ENCODE results near the gene MLXIP.

Gene MLXIP

GRCh38 chr12:122080149-122081082 lies 1.9 kb downstream of the MLXIP start:
- peak; percentile 77 for DNase-seq
- in situ Hi-C loops (cut with HindIII; ENCODE audit: low pct_ligation_motif_present, low sequenced_read_pairs) = no loop called here
- TF ChIP-seq, protein P1, sequence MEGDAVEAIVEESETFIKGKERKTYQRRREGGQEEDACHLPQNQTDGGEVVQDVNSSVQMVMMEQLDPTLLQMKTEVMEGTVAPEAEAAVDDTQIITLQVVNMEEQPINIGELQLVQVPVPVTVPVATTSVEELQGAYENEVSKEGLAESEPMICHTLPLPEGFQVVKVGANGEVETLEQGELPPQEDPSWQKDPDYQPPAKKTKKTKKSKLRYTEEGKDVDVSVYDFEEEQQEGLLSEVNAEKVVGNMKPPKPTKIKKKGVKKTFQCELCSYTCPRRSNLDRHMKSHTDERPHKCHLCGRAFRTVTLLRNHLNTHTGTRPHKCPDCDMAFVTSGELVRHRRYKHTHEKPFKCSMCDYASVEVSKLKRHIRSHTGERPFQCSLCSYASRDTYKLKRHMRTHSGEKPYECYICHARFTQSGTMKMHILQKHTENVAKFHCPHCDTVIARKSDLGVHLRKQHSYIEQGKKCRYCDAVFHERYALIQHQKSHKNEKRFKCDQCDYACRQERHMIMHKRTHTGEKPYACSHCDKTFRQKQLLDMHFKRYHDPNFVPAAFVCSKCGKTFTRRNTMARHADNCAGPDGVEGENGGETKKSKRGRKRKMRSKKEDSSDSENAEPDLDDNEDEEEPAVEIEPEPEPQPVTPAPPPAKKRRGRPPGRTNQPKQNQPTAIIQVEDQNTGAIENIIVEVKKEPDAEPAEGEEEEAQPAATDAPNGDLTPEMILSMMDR (IDR thresholded peaks at IDR 0.05; ENCODE audit: low read depth, low read length, missing control alignments) = no peak
- peaks cover 8% of the 10 kb centered on the region for H3K36me3 ChIP-seq (replicated peaks)
- peak overlapping the region; percentile 88 for H3K4me3 ChIP-seq (ENCODE audit: low read depth, low read length)
- peak overlapping the region; percentile 79 for H3K27ac ChIP-seq
- no peaks in the 10 kb centered on the region for H3K27me3 ChIP-seq (replicated peaks)

DNA sequence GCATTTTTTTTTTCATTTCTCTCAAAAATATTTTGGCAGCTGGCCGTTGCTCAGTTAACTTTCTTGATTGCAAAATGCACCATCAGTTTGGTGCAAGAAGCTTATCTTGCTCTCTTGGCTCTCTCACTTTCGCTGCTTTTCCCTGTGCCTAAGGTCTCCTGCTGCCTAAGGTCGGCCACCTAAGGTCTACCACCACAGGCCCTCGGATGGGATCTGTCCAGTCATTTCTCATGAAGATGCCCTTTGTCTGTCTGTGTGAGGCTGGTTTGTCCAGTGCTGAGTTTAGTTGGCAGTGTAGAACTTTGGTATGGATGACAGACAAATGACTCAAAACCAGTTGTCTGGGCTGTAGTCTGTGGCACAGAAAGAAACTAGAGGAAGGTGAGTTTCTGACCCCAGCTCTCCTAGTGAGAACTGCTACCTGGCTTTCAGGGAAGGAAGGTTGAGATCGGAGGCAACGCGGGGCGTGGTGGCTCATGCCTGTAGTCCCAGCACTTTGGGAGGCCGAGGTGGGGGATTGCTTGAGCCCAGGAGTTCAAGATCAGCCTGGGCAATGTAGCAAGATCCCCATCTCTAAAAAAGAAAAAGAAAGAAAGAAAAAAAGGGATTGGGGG lies 2.6 kb downstream of the MLXIP start:
- peak overlapping the region; percentile 79 for H3K27ac ChIP-seq
- no peak for DNase-seq
- H3K27me3 ChIP-seq (replicated peaks) = no peaks in the 10 kb centered on the region
- in situ Hi-C loops (cut with HindIII; ENCODE audit: low pct_ligation_motif_present, low sequenced_read_pairs) = no loop called here
- H3K4me3 ChIP-seq (ENCODE audit: low read depth, low read length) = peak overlapping the region; percentile 88
- TF ChIP-seq, protein P1 (IDR thresholded peaks at IDR 0.05; ENCODE audit: low read depth, low read length, missing control alignments) = no peak
- H3K36me3 ChIP-seq (replicated peaks) = peaks cover 16% of the 10 kb centered on the region

DNA sequence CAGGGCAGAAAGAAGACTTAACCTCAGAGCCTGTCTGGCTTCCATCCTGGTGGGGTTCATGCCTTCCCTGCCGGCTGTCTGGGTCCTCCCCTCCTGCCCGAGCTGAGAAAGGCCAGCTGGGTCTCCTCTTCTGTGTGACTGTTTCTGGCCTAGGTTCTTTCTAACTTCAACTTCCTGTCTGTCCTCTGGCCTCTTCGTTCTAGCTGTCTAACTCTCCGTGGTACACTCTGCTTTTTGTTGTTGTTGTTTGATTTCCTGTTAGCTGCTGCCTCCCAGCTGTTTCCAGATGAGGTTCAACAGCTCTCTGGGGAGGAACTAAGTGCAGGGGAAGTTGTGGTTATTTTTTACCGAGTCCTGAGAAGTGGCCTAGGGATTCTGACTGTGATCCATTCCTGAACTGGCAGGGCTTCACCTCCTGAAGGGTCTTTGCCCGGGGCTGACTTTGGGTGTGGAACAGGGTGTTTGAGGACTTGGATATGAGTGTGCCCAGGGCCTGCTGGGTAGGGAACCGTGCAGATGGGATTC lies 3.2 kb downstream of the MLXIP start:
- Histone ChIP-seq H3K27ac (peak overlapping the region; percentile 79), H3K27me3 (replicated peaks) (no peaks in the 10 kb centered on the region), H3K4me3 (ENCODE audit: low read depth, low read length) (peak overlapping the region; percentile 88), H3K36me3 (replicated peaks) (peaks cover 22% of the 10 kb centered on the region)
- DNase-seq = no peak
- TF ChIP-seq, protein P1 (IDR thresholded peaks at IDR 0.05; ENCODE audit: low read depth, low read length, missing control alignments) = no peak
- in situ Hi-C loops (cut with HindIII; ENCODE audit: low pct_ligation_motif_present, low sequenced_read_pairs) = no loop called here

DNA sequence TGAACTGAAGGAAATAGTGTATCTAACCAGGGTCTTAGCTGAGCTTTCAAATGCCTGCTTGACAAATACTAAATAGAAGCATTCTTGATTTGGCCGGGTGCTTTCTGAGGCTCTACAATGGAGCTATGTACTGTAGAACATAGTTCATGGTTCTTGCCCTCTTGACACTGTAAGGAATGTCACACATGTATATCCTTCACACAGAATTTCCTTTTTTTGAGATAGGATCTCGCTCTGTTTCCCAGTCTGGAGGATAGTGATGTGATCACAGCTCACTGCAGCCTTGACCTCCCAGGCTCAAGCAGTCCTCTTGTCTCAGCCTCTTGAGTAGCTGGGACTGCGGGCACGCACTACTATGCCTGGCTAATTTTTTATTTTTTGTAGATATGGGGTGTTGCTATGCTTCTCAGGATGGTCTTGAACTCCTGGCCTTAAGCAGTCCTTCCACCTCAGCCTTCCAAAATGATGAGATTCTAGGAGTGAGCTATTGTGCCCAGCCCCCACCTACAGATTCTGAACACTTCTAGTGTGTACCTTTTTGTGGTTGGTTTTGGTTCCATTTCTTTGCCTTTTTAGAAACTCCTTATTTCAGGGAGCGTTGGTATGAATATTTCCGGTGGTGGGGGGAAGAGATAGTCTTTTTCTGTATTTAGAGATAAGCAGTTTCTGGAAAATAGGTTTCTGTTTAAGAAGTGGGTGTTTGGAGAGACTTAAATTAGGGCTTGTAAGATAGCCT lies 4.2 kb downstream of the MLXIP start:
- no peaks in the 10 kb centered on the region for H3K27me3 ChIP-seq (replicated peaks)
- TF ChIP-seq, protein P1 (IDR thresholded peaks at IDR 0.05; ENCODE audit: low read depth, low read length, missing control alignments) = no peak
- in situ Hi-C loops (cut with HindIII; ENCODE audit: low pct_ligation_motif_present, low sequenced_read_pairs) = no loop called here
- H3K27ac ChIP-seq = no peak overlapping the region
- H3K4me3 ChIP-seq (ENCODE audit: low read depth, low read length) = no peak overlapping the region
- peaks cover 25% of the 10 kb centered on the region for H3K36me3 ChIP-seq (replicated peaks)
- no peak for DNase-seq

- TF ChIP-seq, protein P1 (IDR thresholded peaks at IDR 0.05; ENCODE audit: low read depth, low read length, missing control alignments) = no peak
- Histone ChIP-seq H3K36me3 (replicated peaks) (peaks cover 31% of the 10 kb centered on the region), H3K4me3 (ENCODE audit: low read depth, low read length) (no peak overlapping the region), H3K27me3 (replicated peaks) (no peaks in the 10 kb centered on the region), H3K27ac (no peak overlapping the region)
- in situ Hi-C loops (cut with HindIII; ENCODE audit: low pct_ligation_motif_present, low sequenced_read_pairs) = no loop called here
- no peak for DNase-seq
These were observed 6.4 kb downstream of the MLXIP start for GRCh38 chr12:122084857-122085405.

Data from brain microvascular endothelial cell (primary cell).